Heart left ventricle (tissue), 13 donors: ENCODE results near the gene ALDH1L1.

Experiments used
- POLR2A ChIP-seq, 2 donors: fragments of 450-650 bp; IDR thresholded peaks; one replicate each; pipeline ENCODE4 v1.6.1; 2017; ENCODE audit warnings: antibody characterized with exemption in 2 of 2, mild to moderate bottlenecking in 2 of 2, moderate library complexity in 2 of 2
- TF ChIP-seq, protein P1 (sequence below), 12 donors: fragments of 200-600 bp; sonication (generic) in 4 of 12; IDR thresholded peaks; one replicate each; pipeline versions ENCODE4 v1.5.0 to v1.8.0; 2018 to 2022; ENCODE audit warnings: antibody characterized with exemption in 12 of 12, mild to moderate bottlenecking in 5 of 12
- donor health status: ischemic (EF 13 %, LVEDD 7.1; RV severe dilation, severe dysfunction).
- donor health status: DM: no; HTN: yes; CAD: no.
- donor health status: DM: no; HTN: no; CAD: no.
- donor health status: ischemic (EF 25% LVEDD 6.9; RV normal size, moderate dysfunction).
- donor health status: ischemic (EF 25% LVEDD 5.7; RV mildly dilated, moderate dysfunction).
- donor health status: ischemic (EF 35%, LVEDD 5.7; RV mildly dilated, moderate dysfunction).
- donor health status: nonischemic (EF 11% LVEDD 7.7; RV severe dilation, severe dysfunction).
- donor health status: DM: yes; HTN: yes; CAD: no.
- donor health status: PGD.
- donor health status: ischemic (EF 29% LVEDD 5.4; RV normal size, mild dysfunction).
- donor health status: nonischemic (EF 23%, LVEDD 6.1; RV moderate dilation, normal function).

DNA sequence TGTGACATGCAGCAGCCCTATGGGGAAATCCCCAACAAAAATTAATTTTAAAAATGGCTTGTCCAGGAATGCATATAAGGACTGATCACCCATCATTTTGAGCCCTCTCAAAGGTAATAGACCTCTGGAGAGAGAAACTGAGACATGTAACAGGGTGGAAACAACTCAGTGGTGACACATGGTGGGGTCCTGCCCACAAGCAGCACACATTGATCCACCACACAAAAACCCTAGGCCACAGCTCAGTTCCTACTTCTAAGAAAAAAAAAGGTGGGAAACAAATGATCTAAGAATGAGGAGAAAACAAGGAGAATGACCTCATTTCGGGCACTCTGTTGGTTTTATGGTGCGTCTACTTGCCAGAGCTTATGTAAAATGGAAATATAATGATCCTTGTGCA is 94.5 kb downstream of the ALDH1L1 start:
- TF ChIP-seq, protein P1, sequence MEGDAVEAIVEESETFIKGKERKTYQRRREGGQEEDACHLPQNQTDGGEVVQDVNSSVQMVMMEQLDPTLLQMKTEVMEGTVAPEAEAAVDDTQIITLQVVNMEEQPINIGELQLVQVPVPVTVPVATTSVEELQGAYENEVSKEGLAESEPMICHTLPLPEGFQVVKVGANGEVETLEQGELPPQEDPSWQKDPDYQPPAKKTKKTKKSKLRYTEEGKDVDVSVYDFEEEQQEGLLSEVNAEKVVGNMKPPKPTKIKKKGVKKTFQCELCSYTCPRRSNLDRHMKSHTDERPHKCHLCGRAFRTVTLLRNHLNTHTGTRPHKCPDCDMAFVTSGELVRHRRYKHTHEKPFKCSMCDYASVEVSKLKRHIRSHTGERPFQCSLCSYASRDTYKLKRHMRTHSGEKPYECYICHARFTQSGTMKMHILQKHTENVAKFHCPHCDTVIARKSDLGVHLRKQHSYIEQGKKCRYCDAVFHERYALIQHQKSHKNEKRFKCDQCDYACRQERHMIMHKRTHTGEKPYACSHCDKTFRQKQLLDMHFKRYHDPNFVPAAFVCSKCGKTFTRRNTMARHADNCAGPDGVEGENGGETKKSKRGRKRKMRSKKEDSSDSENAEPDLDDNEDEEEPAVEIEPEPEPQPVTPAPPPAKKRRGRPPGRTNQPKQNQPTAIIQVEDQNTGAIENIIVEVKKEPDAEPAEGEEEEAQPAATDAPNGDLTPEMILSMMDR (IDR thresholded peaks at IDR 0.05), result no peak
- no peak for TF ChIP-seq POLR2A (IDR thresholded peaks at IDR 0.05)
